Osteocyte (in vitro differentiated cells): Measurements from ENCODE around the gene FAM174C. TPM values are rescaled to one million over a fixed set of nuclear protein-coding genes. Genes with fewer than 3 reads are reported as not detected.

ENCODE experiments used
- DNase-seq: peaks from one replicate; pipeline ENCODE4 v3.0.0; 2021; ENCODE audit warnings: mixed read lengths; ENCODE audit not compliant: unreplicated experiment; ENCODE audit errors: extremely low spot score
- H3K27ac Mint-ChIP-seq: one replicate; pipeline ENCODE4 v1.8.0; 2021; ENCODE audit warnings: mild to moderate bottlenecking, mixed read lengths; ENCODE audit not compliant: unreplicated experiment
- H3K27me3 Mint-ChIP-seq: one replicate; pipeline ENCODE4 v1.8.0; 2021; ENCODE audit warnings: mixed read lengths; ENCODE audit not compliant: unreplicated experiment
- H3K36me3 Mint-ChIP-seq: one replicate; pipeline ENCODE4 v1.8.0; 2021; ENCODE audit warnings: mixed read lengths; ENCODE audit not compliant: unreplicated experiment
- H3K4me1 Mint-ChIP-seq: one replicate; pipeline ENCODE4 v1.8.0; 2021; ENCODE audit warnings: mixed read lengths; ENCODE audit not compliant: unreplicated experiment
- H3K4me3 Mint-ChIP-seq: one replicate; pipeline ENCODE4 v1.8.0; 2021; ENCODE audit warnings: mild to moderate bottlenecking, moderate library complexity, mixed read lengths; ENCODE audit not compliant: unreplicated experiment
- H3K9me3 Mint-ChIP-seq: one replicate; pipeline ENCODE4 v1.8.0; 2021; ENCODE audit warnings: mixed read lengths; ENCODE audit not compliant: unreplicated experiment
- total RNA-seq: library from RNA; stranded (reverse); gene quantifications from 2 replicates; pipeline ENCODE4 v1.2.1, GENCODE V29; 2021
- TF ChIP-seq, protein P1 (sequence below): fragments of 200-600 bp; sonication (generic); IDR thresholded peaks from 2 replicates; pipeline ENCODE4 v1.5.0; 2021; ENCODE audit warnings: antibody characterized with exemption, mild to moderate bottlenecking, moderate library complexity

The FAM174C gene
- total RNA-seq, 1 donor from 2014 or later: 35.3 TPM

DNA sequence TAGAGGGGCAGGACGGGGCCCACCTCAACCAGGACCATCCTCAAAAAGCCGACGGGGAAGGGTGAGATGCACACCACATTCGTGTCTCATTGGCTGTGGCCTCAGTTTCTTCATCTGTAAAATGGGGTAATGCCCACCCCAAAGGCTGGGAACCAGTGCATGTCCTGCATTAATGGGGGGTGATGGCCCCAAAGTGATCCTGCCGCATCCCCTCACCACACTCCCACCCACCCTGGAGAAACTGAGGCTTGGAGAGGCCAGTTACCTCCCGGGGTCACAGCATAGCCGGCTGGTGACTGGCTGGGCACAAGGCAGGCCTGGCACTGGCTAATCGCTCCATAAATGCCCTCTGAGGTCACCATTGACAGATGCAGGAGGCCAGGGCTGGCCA lies 27.6 kb upstream of the FAM174C start:
- DNase-seq: no peak
- TF ChIP-seq, protein P1, sequence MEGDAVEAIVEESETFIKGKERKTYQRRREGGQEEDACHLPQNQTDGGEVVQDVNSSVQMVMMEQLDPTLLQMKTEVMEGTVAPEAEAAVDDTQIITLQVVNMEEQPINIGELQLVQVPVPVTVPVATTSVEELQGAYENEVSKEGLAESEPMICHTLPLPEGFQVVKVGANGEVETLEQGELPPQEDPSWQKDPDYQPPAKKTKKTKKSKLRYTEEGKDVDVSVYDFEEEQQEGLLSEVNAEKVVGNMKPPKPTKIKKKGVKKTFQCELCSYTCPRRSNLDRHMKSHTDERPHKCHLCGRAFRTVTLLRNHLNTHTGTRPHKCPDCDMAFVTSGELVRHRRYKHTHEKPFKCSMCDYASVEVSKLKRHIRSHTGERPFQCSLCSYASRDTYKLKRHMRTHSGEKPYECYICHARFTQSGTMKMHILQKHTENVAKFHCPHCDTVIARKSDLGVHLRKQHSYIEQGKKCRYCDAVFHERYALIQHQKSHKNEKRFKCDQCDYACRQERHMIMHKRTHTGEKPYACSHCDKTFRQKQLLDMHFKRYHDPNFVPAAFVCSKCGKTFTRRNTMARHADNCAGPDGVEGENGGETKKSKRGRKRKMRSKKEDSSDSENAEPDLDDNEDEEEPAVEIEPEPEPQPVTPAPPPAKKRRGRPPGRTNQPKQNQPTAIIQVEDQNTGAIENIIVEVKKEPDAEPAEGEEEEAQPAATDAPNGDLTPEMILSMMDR: no peak
- no peak overlapping the region for H3K27ac Mint-ChIP-seq
- H3K4me3 Mint-ChIP-seq: no peak overlapping the region
- no peaks in the 10 kb centered on the region for H3K9me3 Mint-ChIP-seq
- no peaks in the 10 kb centered on the region for H3K27me3 Mint-ChIP-seq
- peaks cover 24% of the 10 kb centered on the region for H3K4me1 Mint-ChIP-seq
- peaks cover 8% of the 10 kb centered on the region for H3K36me3 Mint-ChIP-seq

DNA sequence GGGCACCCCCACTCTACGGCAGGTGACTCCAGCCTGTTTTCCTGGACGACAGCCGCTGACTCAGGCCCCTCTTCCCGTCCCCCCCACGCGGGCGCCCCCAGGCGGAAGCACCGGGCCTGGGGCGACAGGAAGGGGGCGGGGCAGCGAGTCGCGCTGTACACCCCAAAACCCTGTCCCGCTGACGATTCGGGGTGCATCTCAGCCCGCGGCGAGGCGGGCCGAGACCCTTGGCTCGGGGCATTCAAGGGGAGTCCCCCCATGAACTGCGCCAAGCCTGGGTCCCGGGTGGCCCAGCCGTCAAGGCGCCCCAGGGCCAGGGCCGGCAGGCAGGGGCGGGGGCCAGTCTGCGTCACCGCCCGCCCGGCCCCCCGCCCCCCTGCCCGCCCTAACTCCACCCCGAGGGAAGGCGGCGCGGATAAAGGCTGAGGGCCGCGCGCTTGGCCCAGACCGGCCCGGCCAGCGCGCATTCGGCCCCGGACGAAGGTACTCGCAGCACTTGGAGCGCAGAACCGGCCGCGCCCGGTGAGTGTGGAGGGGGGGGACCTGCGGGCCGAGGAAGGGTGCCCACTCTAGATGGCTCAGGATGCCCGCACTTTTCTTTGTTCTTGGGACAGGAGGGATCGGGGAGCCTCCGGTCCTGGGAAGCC lies 27.1 kb upstream of the FAM174C start, which contains the start of gene MIDN:
TSS of gene MIDN (plus strand) at position 445 of the 647 bp plus-strand sequence. CDS start 1,714 bp downstream, outside the sequence.
- TF ChIP-seq, protein P1: no peak
- Mint-ChIP-seq H3K4me1 (peaks cover 21% of the 10 kb centered on the region), H3K27me3 (no peaks in the 10 kb centered on the region), H3K27ac (peak within 1 kb of the TSS; percentile 86), H3K36me3 (peaks cover 8% of the 10 kb centered on the region), H3K9me3 (no peaks in the 10 kb centered on the region), H3K4me3 (peak within 1 kb of the TSS; percentile 79)
- DNase-seq: peak; percentile 93

DNA sequence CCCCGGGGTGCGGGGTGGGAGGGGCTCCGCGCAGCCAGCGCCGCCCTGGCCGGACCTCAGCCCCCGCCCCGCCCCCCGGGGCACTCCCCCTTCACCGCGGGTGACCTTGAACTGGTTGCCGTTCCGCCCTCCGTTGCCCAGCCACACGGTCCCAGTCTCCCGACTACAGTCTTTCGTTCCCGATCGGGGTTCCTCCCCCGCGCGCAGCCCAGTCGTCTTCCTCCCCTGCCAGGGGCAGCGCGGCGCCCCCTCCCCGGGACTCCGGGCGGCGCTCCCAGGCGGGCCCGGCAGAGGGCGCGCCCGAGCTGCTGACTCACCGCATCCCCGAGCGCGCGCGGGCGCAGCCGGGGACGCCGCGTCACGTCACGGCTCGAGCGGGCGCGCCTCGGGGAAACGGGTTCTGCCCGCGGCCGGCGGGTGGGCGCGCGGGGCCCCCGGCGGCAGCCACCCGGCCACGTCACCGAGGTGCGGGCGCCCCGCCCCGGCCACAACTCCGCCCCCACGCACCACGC lies 26.5 kb upstream of the FAM174C start:
- H3K27me3 Mint-ChIP-seq: no peaks in the 10 kb centered on the region
- DNase-seq: peak; percentile 96

DNA sequence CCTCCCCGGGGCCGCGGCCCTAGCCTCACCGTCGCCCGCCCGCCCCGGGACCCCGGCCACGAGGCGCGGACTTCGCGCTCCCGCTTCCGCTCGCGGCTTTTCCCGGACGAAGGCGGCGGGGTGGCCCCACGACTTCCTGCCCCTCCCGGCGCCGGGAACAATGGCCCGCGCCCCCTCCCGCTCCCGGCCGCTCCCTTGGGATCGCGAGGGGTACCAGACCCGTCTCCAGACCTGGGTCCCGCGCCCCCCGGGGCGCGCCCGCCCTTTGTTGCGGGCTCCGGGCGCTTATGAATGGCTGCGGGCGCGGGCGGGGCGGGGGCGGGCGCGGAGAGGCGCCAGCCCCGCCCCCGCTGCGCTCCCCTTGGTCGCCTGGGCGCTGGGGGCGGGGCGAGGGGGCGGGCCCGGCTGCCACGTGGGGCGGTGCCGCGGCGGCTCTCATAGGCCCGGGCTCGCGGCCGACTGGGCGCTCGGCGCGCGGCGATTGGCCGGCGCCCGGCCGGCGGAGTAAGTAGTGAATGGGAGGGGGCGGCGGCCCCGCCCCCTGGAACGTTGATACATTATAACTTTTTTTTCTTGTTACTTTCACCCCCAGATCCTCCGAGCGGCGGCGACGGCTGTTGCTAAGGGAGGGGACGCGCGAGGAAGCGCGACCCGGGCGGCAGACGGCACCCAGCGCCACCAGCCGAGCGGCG lies 25.9 kb upstream of the FAM174C start:
- TF ChIP-seq, protein P1: no peak
- peak; percentile 98 for DNase-seq
- Mint-ChIP-seq H3K27me3 (no peaks in the 10 kb centered on the region), H3K9me3 (no peaks in the 10 kb centered on the region), H3K4me1 (peaks cover 24% of the 10 kb centered on the region), H3K27ac (peak overlapping the region; percentile 41), H3K4me3 (peak overlapping the region; percentile 65), H3K36me3 (peaks cover 8% of the 10 kb centered on the region)

More for the DNA sequence above, 26.5 kb upstream of the FAM174C start:
- TF ChIP-seq, protein P1: peak; percentile 85
- peaks cover 8% of the 10 kb centered on the region for H3K36me3 Mint-ChIP-seq
- no peaks in the 10 kb centered on the region for H3K9me3 Mint-ChIP-seq
- H3K27ac Mint-ChIP-seq: peak overlapping the region; percentile 86
- H3K4me3 Mint-ChIP-seq: peak overlapping the region; percentile 79
- peaks cover 25% of the 10 kb centered on the region for H3K4me1 Mint-ChIP-seq

DNA sequence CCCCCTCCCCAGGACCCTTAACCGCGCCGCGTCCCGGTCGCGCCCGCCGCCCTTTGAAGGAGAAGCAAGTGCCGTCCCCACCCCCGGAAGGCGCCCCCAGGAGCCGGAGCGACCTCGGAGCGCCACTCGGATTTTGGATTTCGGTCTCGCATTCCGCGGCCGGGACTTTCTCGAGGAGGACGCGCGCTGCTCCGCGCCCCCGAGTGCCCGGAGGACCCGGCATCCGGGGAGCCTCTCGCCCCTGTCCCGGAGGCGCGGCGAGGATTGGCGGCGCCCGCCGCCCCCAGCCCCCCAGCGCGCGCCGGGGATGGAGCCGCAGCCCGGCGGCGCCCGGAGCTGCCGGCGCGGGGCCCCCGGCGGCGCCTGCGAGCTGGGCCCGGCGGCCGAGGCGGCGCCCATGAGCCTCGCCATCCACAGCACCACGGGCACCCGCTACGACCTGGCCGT lies 25.3 kb upstream of the FAM174C start:
- TF ChIP-seq, protein P1: no peak
- Mint-ChIP-seq H3K4me3 (peak overlapping the region; percentile 65), H3K4me1 (peaks cover 26% of the 10 kb centered on the region), H3K27me3 (no peaks in the 10 kb centered on the region), H3K36me3 (peaks cover 12% of the 10 kb centered on the region), H3K9me3 (no peaks in the 10 kb centered on the region), H3K27ac (no peak overlapping the region)
- no peak for DNase-seq
